Subcutaneous adipose tissue (tissue), 4 donors: Measurements from ENCODE around the gene ATP2A3. TPM values are rescaled to one million over a fixed set of nuclear protein-coding genes. Genes with fewer than 3 reads are reported as not detected.

Source experiments
- CTCF ChIP-seq: fragments of 450-650 bp; IDR thresholded peaks from one replicate; pipeline ENCODE4 v1.5.1; 2016; ENCODE audit warnings: low read depth, mild to moderate bottlenecking, control low read depth, antibody characterized with exemption, moderate library complexity
- total RNA-seq, 4 donors: library from RNA; depleted of rRNA; stranded (reverse); fragments of >200 nt; gene quantifications; one replicate each; pipeline ENCODE4 v1.1.0, GENCODE V29; 2016

The ATP2A3 gene
- total RNA-seq, 4 donors from 2014 or later: 2.3 to 7.5 (median 3.3) TPM

GRCh38 chr17:3885271-3885670, 79.0 kb downstream of the ATP2A3 start:
- no peak for TF ChIP-seq CTCF

GRCh38 chr17:3884188-3884587, 80.0 kb downstream of the ATP2A3 start:
- TF ChIP-seq CTCF: no peak

GRCh38 chr17:3882276-3882675, 82.0 kb downstream of the ATP2A3 start:
- TF ChIP-seq CTCF: no peak

- no peak for TF ChIP-seq CTCF
Observed at GRCh38 chr17:3880983-3881382, 83.3 kb downstream of the ATP2A3 start.

GRCh38 chr17:3879591-3880417, 84.4 kb downstream of the ATP2A3 start:
- TF ChIP-seq CTCF: no peak

GRCh38 chr17:3879186-3879585, 85.1 kb downstream of the ATP2A3 start:
- no peak for TF ChIP-seq CTCF

GRCh38 chr17:3877220-3877619, 87.0 kb downstream of the ATP2A3 start:
- TF ChIP-seq CTCF: no peak
